WTC11 (cell line): ENCODE measurements around the gene MEPCE. TPM values are rescaled to one million over a fixed set of nuclear protein-coding genes. Genes with fewer than 3 reads are reported as not detected.

ENCODE experiments used
- ATAC-seq: fragments of 200-7000 bp; cut with Tn5 transposase; 2 replicates; pipeline ENCODE4 v1.10.0; 2021; ENCODE audit warnings: mild to moderate bottlenecking, moderate library complexity
- CTCF ChIA-PET: fragments of 300-600 bp; sonication (Branson Sonifier 250); formaldehyde crosslinking; loops from one replicate; lab custom pipeline; 2021; ENCODE audit warnings: antibody characterized with exemption; lab: Charles Lee
- POLR2A ChIA-PET: fragments of 350-600 bp; sonication (Branson Sonifier 250); formaldehyde crosslinking; loops from one replicate; lab custom pipeline; 2021; ENCODE audit warnings: antibody characterized with exemption; lab: Charles Lee
- DNase-seq: peaks from one replicate; pipeline ENCODE4 v3.0.0; 2021; ENCODE audit warnings: low spot score
- H3K27ac Mint-ChIP-seq: 2 replicates; pipeline ENCODE4 v1.8.0; 2021; ENCODE audit warnings: mixed read lengths
- H3K27me3 Mint-ChIP-seq: 2 replicates; pipeline ENCODE4 v1.8.0; 2021; ENCODE audit warnings: low read depth, mild to moderate bottlenecking, moderate library complexity, mixed read lengths
- H3K36me3 Mint-ChIP-seq: 2 replicates; pipeline ENCODE4 v1.8.0; 2021; ENCODE audit warnings: mixed read lengths
- H3K4me1 Mint-ChIP-seq: 2 replicates; pipeline ENCODE4 v1.8.0; 2022; ENCODE audit warnings: mixed read lengths
- H3K4me3 Mint-ChIP-seq: 2 replicates; pipeline ENCODE4 v1.8.0; 2021; ENCODE audit warnings: mild to moderate bottlenecking, moderate library complexity, mixed read lengths
- H3K9me3 Mint-ChIP-seq: 2 replicates; pipeline ENCODE4 v1.8.0; 2021; ENCODE audit warnings: mixed read lengths
- ATF1 ChIP-seq: sonication (generic); formaldehyde crosslinking; IDR thresholded peaks from 2 replicates; pipeline ENCODE4 v1.8.1; 2023; ENCODE audit warnings: mild to moderate bottlenecking, moderate library complexity, missing genetic modification reagents
- ETV6 ChIP-seq: sonication (generic); formaldehyde crosslinking; IDR thresholded peaks from 2 replicates; pipeline ENCODE4 v1.8.1; 2022; ENCODE audit warnings: mild to moderate bottlenecking, missing genetic modification reagents
- MXD4 ChIP-seq: fragments of 250-450 bp; sonication (Bioruptor Pico); IDR thresholded peaks from 2 replicates; pipeline ENCODE4 v1.8.0; 2021; ENCODE audit warnings: mild to moderate bottlenecking, moderate library complexity, borderline replicate concordance
- PRRX2 ChIP-seq: fragments of 250-450 bp; sonication (Bioruptor Pico); IDR thresholded peaks from 2 replicates; pipeline ENCODE4 v1.8.0; 2021; ENCODE audit warnings: mild to moderate bottlenecking
- TCF7 ChIP-seq: sonication (generic); formaldehyde crosslinking; IDR thresholded peaks from 2 replicates; pipeline ENCODE4 v1.8.0; 2022; ENCODE audit warnings: mild to moderate bottlenecking, low read depth, missing genetic modification reagents, moderate library complexity
- TEAD4 ChIP-seq: sonication (generic); formaldehyde crosslinking; IDR thresholded peaks from 2 replicates; pipeline ENCODE4 v1.8.0; 2022; ENCODE audit warnings: mild to moderate bottlenecking, missing genetic modification reagents
- TP53 ChIP-seq: sonication (generic); formaldehyde crosslinking; IDR thresholded peaks from 2 replicates; pipeline ENCODE4 v1.8.1; 2023; ENCODE audit warnings: mild to moderate bottlenecking, missing genetic modification reagents
- USF2 ChIP-seq: sonication (generic); formaldehyde crosslinking; IDR thresholded peaks from 2 replicates; pipeline ENCODE4 v1.8.1; 2023; ENCODE audit warnings: mild to moderate bottlenecking, missing genetic modification reagents, moderate library complexity
- ZBTB21 ChIP-seq: sonication (generic); formaldehyde crosslinking; IDR thresholded peaks from 2 replicates; pipeline ENCODE4 v1.8.1; 2023; ENCODE audit warnings: mild to moderate bottlenecking, missing genetic modification reagents, borderline replicate concordance
- ZBTB43 ChIP-seq: sonication (generic); formaldehyde crosslinking; IDR thresholded peaks from 2 replicates; pipeline ENCODE4 v1.8.1; 2023; ENCODE audit warnings: mild to moderate bottlenecking, missing genetic modification reagents
- ZNF121 ChIP-seq: sonication (generic); formaldehyde crosslinking; IDR thresholded peaks from 2 replicates; pipeline ENCODE4 v1.8.0; 2023; ENCODE audit warnings: missing genetic modification reagents
- ZNF232 ChIP-seq: sonication (generic); formaldehyde crosslinking; IDR thresholded peaks from 2 replicates; pipeline ENCODE4 v1.8.0; 2022; ENCODE audit warnings: mild to moderate bottlenecking, missing genetic modification reagents
- ZNF317 ChIP-seq: sonication (generic); formaldehyde crosslinking; IDR thresholded peaks from 2 replicates; pipeline ENCODE4 v1.8.1; 2023; ENCODE audit warnings: low read depth, mild to moderate bottlenecking, moderate library complexity, missing genetic modification reagents, borderline replicate concordance
- ZNF671 ChIP-seq: fragments of 250-450 bp; sonication (Bioruptor Pico); IDR thresholded peaks from 2 replicates; pipeline ENCODE4 v1.8.0; 2021; ENCODE audit warnings: mild to moderate bottlenecking
- ZSCAN18 ChIP-seq: fragments of 250-450 bp; sonication (Bioruptor Pico); IDR thresholded peaks from 2 replicates; pipeline ENCODE4 v2.1.2; 2022; ENCODE audit warnings: mild to moderate bottlenecking, moderate library complexity
- total RNA-seq: library from RNA; stranded (reverse); gene quantifications from 3 replicates; pipeline ENCODE4 v1.2.3, GENCODE V29; 2021
- TF ChIP-seq, protein P1 (sequence below): sonication (generic); formaldehyde crosslinking; conservative IDR thresholded peaks from 2 replicates; pipeline ENCODE4 v1.8.1; 2023; ENCODE audit warnings: mild to moderate bottlenecking, low read depth, missing genetic modification reagents, moderate library complexity
- TF ChIP-seq, protein P2 (sequence below): fragments of 250-450 bp; sonication (Bioruptor Pico); IDR thresholded peaks from 2 replicates; pipeline ENCODE4 v1.9.0; 2021; ENCODE audit warnings: mild to moderate bottlenecking, borderline replicate concordance
- TF ChIP-seq, protein P3 (sequence below): sonication (generic); formaldehyde crosslinking; IDR thresholded peaks from 2 replicates; pipeline ENCODE4 v1.8.0; 2022; ENCODE audit warnings: mild to moderate bottlenecking, missing genetic modification reagents

MEPCE gene
- total RNA-seq, 1 experiment from 2014 or later, result 41.9 TPM

DNA sequence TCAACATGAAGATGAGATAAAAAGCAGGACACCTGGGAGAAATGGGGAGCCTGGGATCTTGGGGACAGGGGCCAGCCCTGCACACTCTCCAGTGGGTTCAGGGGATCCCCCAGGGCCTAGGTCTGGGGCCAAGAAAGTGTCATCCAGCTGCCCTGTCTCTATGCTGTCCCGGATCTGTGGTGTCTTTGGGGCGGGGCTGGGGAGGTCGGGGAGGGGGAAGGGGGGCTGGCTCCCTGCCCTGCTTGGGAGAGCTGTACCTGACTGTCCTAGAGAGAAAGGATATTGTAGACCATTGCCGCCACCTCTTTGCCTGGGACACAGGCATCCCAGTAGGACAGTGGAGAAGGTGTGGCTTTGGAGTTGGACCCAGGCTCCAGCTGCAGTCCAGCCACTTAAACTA is 41.4 kb downstream of the MEPCE start:
- ChIA-PET CTCF (interaction anchor here (3.3 kb wide), 1 partner anchor 10 kb away, joined by 82 read pairs; the partner anchor contains the start of genes NYAP1 and TSC22D4), POLR2A (interaction anchor here (0.6 kb wide), 1 partner anchor 99 kb away, joined by 4 read pairs; no protein-coding TSS in a partner anchor)
- Mint-ChIP-seq H3K27me3 (no peaks in the 10 kb centered on the region), H3K4me1 (peaks cover 22% of the 10 kb centered on the region), H3K4me3 (no peak overlapping the region), H3K27ac (peak overlapping the region; percentile 49; the same call in 1 of the 2 replicates), H3K36me3 (no peaks in the 10 kb centered on the region), H3K9me3 (no peaks in the 10 kb centered on the region)
- ATAC-seq (no peak), DNase-seq (no peak)
- TF ChIP-seq ATF1 (CRISPR knock-in tag) (no peak), ETV6 (CRISPR knock-in tag) (no peak), ZSCAN18 (CRISPR knock-in tag) (no peak), ZNF317 (CRISPR knock-in tag) (no peak), TCF7 (no peak), USF2 (no peak), ZNF121 (no peak), TEAD4 (CRISPR knock-in tag) (no peak), ZNF232 (no peak), ZBTB21 (CRISPR knock-in tag) (no peak), ZBTB43 (CRISPR knock-in tag) (no peak)
- TF ChIP-seq, protein P1, sequence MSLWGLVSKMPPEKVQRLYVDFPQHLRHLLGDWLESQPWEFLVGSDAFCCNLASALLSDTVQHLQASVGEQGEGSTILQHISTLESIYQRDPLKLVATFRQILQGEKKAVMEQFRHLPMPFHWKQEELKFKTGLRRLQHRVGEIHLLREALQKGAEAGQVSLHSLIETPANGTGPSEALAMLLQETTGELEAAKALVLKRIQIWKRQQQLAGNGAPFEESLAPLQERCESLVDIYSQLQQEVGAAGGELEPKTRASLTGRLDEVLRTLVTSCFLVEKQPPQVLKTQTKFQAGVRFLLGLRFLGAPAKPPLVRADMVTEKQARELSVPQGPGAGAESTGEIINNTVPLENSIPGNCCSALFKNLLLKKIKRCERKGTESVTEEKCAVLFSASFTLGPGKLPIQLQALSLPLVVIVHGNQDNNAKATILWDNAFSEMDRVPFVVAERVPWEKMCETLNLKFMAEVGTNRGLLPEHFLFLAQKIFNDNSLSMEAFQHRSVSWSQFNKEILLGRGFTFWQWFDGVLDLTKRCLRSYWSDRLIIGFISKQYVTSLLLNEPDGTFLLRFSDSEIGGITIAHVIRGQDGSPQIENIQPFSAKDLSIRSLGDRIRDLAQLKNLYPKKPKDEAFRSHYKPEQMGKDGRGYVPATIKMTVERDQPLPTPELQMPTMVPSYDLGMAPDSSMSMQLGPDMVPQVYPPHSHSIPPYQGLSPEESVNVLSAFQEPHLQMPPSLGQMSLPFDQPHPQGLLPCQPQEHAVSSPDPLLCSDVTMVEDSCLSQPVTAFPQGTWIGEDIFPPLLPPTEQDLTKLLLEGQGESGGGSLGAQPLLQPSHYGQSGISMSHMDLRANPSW, result no peak
- TF ChIP-seq, protein P2, sequence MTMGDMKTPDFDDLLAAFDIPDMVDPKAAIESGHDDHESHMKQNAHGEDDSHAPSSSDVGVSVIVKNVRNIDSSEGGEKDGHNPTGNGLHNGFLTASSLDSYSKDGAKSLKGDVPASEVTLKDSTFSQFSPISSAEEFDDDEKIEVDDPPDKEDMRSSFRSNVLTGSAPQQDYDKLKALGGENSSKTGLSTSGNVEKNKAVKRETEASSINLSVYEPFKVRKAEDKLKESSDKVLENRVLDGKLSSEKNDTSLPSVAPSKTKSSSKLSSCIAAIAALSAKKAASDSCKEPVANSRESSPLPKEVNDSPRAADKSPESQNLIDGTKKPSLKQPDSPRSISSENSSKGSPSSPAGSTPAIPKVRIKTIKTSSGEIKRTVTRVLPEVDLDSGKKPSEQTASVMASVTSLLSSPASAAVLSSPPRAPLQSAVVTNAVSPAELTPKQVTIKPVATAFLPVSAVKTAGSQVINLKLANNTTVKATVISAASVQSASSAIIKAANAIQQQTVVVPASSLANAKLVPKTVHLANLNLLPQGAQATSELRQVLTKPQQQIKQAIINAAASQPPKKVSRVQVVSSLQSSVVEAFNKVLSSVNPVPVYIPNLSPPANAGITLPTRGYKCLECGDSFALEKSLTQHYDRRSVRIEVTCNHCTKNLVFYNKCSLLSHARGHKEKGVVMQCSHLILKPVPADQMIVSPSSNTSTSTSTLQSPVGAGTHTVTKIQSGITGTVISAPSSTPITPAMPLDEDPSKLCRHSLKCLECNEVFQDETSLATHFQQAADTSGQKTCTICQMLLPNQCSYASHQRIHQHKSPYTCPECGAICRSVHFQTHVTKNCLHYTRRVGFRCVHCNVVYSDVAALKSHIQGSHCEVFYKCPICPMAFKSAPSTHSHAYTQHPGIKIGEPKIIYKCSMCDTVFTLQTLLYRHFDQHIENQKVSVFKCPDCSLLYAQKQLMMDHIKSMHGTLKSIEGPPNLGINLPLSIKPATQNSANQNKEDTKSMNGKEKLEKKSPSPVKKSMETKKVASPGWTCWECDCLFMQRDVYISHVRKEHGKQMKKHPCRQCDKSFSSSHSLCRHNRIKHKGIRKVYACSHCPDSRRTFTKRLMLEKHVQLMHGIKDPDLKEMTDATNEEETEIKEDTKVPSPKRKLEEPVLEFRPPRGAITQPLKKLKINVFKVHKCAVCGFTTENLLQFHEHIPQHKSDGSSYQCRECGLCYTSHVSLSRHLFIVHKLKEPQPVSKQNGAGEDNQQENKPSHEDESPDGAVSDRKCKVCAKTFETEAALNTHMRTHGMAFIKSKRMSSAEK, result no peak

DNA sequence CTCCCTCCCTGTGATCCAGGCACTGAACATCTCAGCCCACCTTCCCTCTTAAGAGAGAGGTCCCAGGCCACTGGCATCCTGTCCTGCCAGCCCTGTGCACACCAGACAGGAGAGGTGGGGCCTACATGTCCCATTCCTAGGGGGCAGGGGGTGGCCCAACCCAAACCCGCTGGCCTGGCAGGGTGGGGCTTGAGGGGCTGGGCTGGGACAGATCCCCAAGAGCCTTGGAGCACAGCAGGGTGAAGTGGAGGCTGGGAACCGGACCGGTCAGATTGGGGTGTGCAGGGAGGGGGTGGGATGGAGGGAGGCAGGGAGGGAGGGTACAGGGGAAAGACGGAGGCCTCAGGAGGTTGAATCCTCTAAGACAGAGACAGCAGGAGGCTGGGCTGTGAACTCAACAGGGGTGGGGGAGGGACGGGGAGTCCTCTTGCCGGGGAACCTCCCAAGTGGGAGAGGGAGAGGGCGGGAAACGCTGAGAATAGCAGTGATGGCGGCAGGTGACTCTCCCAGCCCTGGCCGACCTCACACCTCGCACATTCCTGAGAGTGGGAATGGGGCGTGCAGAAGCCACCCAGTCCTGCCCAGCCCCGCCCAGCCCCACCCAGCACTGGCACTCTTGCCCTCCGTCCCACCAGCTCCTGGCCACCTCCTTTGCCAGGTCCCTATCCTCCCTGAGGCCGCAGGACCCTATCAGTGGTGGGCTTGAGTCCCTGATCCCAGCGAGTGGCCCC is 42.7 kb downstream of the MEPCE start:
- TF ChIP-seq PRRX2 (CRISPR knock-in tag) (no peak), MXD4 (no peak), TP53 (CRISPR knock-in tag) (no peak), ZNF671 (CRISPR knock-in tag) (no peak), ZBTB21 (CRISPR knock-in tag) (no peak)
- TF ChIP-seq, protein P3, sequence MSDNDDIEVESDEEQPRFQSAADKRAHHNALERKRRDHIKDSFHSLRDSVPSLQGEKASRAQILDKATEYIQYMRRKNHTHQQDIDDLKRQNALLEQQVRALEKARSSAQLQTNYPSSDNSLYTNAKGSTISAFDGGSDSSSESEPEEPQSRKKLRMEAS, result no peak
- CTCF ChIA-PET, result interaction anchor here (1.0 to 1.5 kb wide), 3 partner anchors 10 to 92 kb away, joined by 3 to 5 read pairs (median 4); no protein-coding TSS in a partner anchor
- ATAC-seq (no peak), DNase-seq (no peak)
- POLR2A ChIA-PET, result no interaction called here
- H3K27ac Mint-ChIP-seq, result no peak overlapping the region
- no peaks in the 10 kb centered on the region for H3K9me3 Mint-ChIP-seq
- H3K4me3 Mint-ChIP-seq, result no peak overlapping the region
- H3K27me3 Mint-ChIP-seq, result no peaks in the 10 kb centered on the region
- no peaks in the 10 kb centered on the region for H3K36me3 Mint-ChIP-seq
- H3K4me1 Mint-ChIP-seq, result peaks cover 26% of the 10 kb centered on the region
